HG02759 (cell line): Measurements from ENCODE around the gene TBC1D1.

Experiments
- ATAC-seq: cut with Tn5 transposase; IDR thresholded peaks from one replicate; pipeline ENCODE4 v1.9.1; 2021; ENCODE audit warnings: mild to moderate bottlenecking, moderate library complexity; ENCODE audit not compliant: unreplicated experiment

TBC1D1 gene

GRCh38 chr4:38178392-38178995, 287.6 kb downstream of the TBC1D1 start:
- no peak for ATAC-seq

- peak; percentile 61 for ATAC-seq
These were observed 288.9 kb downstream of the TBC1D1 start for GRCh38 chr4:38179690-38180377.

GRCh38 chr4:38180456-38180855, 289.6 kb downstream of the TBC1D1 start:
- no peak for ATAC-seq

- ATAC-seq: no peak
These were observed 290.4 kb downstream of the TBC1D1 start for GRCh38 chr4:38181286-38181685.

- no peak for ATAC-seq
These were observed 291.6 kb downstream of the TBC1D1 start for GRCh38 chr4:38182334-38182998.

- no peak for ATAC-seq
These were observed 293.5 kb downstream of the TBC1D1 start for GRCh38 chr4:38184404-38184803.

GRCh38 chr4:38185406-38186144, 294.7 kb downstream of the TBC1D1 start:
- ATAC-seq: no peak

- ATAC-seq: no peak
These were observed 297.3 kb downstream of the TBC1D1 start for GRCh38 chr4:38188136-38188535.

- no peak for ATAC-seq
These were observed 297.8 kb downstream of the TBC1D1 start for GRCh38 chr4:38188631-38189101.
